NCI-H774 (cell line): Measurements from ENCODE around the gene CACNA2D1.
"Not testable (repeated sequence)": the region's sequence is repeated elsewhere in the genome, so short reads cannot be mapped to it uniquely, and the experiment has no call there.

ENCODE experiments used
- DNase-seq: peaks from one replicate; lab custom pipeline; 2025; lab: John Stamatoyannopoulos, UW

CACNA2D1 gene

DNA sequence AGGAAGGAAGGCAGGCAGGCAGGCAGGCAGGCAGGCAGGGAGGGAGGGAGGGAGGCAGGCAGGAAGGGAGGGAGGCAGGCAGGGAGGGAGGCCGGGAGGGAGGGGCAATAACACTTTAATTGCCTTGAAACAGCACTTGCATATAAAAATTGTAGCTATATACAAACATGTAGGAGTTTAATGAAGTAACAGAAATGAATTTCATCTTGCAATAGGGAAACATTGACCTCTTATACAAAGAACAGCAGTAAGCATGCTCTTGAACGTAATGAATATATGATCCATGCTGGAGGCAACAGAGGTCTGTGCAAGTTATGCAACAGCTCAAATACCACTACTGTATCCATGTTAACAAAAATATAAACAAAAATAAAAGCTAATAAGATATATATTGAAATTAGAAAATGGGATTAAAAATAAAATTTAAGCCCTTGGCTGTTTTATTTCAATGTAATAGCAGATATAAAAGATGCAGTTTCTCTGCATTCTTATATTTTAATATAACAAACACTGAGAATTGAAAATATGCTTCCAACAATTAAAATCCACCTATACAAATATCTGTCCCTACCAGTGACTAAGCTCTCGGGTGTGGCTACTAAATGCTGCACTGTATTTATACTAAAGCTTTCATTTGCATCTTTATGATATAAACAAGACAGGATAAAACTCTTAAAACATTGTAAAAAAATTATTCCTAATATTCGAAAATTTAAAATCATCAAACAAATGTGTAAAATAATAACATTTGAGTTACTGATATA is 50.3 kb downstream of the CACNA2D1 start:
- no peak for DNase-seq

DNA sequence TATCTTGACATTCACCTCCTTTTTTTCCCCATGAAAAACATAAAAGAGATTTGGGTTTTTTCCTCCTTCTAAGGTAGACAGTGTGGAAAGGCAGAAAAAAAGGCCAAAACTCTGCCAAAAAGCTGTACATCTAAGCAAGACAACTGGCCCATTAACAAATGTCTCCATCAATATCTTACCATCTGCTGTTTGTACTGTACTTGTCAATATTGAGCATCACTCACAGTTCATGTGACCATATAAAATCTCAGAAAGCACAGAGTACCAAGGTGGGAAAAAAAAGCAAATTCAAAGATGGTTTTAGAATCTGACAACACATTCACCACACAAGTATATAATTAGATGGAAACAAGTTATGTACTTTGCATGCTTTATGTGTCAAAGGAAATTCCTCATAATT is 52.6 kb downstream of the CACNA2D1 start:
- DNase-seq = no peak

DNA sequence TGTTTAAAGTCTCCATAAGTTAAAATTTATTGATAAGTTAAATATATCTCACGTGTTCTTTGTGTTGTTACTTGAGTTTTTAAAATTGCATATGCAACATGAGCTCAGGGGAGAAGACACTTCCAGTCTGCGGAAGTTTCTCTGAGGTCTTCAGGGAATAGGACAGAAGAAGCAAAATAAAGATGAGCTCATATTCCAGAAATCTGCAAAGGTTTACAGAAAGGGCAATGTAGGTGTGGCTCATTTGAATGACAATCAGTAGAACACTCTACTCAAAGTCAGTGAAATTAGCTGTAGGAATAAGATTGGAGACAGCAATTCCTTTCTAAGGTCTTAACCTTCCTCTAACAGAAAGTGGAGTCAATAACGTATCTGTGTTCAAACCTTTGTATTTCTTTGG is 53.7 kb downstream of the CACNA2D1 start:
- no peak for DNase-seq

DNA sequence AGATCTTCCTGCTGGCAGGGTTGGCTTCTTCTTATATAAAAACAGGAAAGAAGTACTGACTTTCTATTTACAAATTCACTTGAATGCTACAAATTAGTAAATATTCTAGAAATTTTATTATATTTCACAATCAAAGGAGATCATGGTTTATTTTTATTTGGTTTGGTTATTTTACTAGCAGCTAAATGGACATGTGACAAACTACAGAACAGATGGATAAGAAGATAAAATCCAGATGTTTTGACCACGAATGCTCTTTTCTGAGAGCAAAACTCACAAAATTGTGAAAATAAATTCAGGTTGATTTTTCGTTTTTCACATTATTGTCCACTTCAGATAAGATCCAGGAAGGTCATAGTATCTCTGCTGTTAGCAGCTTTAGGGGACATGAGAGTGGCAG is 55.4 kb downstream of the CACNA2D1 start:
- no peak for DNase-seq

DNA sequence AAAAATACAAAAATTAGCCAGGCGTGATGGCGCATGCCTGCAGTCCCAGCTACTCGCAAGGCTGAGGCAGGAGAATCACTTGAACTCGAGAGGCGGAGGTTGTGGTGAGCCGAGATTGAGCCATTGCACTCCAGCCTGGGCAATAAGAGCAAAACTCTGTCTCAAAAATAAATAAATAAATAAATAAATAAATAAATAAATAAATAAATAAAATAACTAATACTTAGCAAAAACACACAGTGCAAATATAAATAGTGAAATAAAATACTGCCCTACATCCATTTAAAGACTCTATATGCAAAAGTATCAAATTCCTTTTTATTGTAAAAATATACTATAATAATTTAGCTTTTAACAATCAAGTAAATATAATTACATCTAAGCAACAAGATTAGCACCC is 57.0 kb downstream of the CACNA2D1 start:
- DNase-seq = not testable (repeated sequence)

DNA sequence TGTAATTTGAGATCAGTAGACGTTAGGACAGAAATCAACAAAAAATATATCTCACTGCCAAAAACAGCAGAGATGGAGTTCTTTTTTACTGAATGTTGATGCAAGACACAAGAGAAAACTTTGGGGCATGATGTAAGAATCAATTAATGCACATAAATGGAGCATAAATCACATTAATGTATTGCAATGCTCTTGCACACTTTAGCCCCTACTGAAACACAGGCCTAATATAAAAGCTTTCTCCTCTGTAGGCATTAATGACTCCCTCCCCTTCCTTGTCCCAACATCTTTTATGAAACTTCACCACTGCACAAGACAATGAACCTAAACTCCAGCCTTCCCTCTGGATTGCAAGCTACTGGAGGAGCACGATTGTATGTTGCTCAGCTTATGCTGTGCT is 58.8 kb downstream of the CACNA2D1 start:
- no peak for DNase-seq

DNA sequence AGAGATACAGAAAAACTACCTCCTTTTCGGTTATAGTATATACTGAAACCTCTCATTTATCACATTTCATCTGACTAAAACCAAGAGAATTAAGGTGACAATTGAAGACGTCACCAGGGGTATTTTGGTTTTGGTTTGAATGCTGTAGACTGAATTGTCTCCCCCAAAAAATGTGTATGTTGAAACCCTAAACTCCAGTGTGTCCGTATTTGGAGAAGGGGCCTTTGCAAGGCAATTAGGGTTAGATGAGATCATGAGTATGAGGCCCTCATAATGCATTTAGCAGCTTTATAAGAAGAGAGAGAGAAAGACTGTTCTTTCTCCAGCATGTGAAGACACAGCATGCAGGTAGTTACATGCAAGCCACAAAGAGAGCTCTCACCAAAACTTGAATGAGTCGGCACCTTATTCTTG is 59.5 kb downstream of the CACNA2D1 start:
- DNase-seq = no peak

DNA sequence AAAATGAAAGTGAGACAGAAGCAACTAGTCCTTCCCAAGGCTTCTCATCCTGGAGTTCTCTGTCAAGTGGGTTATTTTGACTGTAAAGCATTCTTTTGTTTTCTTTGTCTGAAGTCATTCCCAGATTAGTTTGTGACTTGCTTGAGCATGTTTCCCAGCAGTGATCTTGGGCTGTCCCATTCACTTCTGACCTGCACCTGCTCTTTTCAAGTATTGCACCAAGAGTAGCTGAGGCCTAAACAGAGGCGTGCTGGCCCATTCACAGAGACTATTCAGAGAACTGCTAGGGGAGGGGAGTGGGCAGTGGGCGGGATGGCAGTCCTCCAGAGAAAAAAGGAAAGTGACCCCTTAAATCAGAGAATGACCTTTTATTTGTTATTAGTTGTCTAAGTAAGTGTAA is 61.3 kb downstream of the CACNA2D1 start:
- DNase-seq = no peak

DNA sequence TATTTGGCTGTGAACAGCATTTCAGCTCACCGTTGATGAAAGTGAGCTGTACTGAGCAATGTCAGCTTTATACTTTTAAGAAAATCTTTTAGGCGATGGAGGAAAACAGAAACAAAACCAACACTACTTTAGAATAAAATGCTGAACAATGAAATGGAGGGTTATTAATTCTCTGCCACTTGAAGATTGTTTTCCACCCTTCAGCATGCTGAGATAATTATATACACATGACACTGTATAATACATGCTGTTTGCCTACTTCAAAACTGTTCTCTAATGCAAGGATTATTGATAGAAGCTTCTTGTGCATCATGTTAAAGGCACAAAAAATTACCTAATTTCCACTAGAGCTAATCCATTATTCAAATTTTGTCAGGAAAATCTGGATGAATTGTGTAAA is 66.8 kb downstream of the CACNA2D1 start:
- DNase-seq = peak; percentile 65

DNA sequence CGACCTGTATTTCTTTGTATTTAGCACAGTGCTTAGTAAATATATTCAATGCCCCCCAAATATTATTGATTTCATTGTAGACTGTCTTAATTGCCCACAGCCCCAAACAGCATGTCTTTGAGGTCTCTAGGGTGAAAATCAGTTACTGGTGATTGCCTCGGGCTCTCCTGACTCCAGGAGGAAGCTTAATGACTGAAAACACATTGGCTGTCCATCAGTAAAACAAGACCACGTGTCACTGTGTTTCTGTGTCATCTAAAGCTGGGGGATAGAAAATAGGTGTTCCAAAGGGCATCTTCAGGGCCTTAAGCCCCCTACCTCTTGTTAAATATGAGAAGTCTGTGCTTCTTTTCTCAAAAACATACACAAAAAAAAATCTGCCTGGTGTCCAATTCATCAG is 67.9 kb downstream of the CACNA2D1 start:
- DNase-seq = no peak

DNA sequence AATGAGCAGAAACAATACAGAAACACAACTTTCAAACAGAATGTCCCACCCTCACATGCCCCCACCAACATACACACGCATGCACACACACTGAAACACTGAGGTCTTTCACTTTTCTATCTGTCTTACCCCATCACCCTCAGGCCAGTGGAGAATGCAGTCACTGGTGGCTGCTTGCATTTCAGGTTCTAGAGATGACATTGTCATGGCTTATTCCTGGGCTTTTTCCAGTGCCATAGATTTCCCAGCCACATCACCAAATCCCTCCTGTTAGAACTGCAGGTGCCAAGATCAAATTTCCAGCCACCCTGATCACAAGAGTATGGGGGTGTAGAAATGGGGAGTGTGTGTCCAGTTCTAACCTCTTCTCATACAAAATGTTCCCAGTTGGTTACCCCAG is 68.4 kb downstream of the CACNA2D1 start:
- DNase-seq = no peak

DNA sequence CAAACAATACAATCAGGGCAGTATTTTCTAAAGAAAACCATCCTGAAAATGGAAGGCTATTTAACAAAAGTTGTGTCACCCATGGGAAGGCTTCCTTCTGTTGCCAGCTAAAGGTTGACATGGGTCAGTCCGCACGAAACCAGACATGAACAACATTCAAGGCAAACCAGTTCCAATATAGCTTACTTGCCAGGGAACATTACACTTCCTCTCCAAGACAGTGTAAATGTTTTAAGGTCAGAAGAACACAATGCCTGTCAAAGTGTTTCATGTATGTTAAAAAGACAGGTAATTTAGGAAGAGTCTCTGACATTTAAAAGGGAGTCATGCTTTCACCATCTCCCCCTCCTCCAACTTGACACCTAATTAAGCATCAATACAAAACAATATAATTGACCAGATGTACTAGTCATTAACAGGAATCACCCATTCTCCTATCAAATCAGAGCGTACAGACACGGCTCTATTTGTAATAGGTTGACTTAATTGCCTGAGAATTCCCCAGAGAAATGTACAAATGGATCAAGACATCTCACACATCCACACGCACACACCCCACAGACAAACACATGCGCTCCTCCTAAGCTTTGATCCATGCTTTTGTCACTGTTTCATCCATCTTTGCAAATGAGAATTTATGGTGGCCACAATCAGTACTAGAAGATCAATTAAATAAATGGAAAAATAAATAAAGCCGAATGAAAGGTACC is 69.5 kb downstream of the CACNA2D1 start:
- DNase-seq = no peak

DNA sequence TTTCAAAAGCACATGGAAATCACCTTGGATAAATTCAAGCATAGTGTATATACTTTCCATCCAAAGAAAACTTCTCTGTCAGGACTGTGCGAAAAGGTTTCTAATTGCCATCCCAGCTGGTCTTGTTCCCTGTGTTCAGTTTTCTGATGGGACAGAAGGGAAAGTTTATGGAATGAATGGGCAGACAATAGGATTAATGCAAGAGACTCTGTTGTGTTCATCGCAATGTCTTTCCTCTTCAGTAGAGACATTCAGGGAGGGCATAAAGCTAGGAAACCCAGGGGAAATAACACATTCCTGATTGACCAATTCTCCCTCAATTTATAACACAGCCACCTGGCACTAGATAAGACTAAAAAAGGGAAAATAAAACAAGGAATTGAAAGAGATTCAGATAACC is 78.9 kb downstream of the CACNA2D1 start:
- no peak for DNase-seq

DNA sequence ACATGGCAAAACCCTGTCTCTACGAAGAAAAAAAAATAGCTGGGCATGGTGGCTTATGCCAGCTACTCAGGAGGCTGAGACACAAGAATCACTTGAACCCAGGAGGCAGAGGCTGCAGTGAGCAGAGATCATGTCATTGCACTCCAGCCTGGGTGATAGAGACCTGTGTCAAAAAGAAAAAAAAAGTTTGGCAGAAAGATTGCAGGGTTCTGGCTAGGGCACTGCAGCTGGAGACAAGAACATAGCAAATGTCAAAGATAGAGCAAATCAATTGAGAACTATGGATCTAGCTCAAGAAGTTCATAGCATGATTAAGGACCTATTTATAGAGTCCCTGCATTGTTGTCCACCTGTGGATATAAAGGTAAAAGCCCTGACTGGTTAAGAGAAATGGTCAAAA is 79.5 kb downstream of the CACNA2D1 start:
- no peak for DNase-seq

DNA sequence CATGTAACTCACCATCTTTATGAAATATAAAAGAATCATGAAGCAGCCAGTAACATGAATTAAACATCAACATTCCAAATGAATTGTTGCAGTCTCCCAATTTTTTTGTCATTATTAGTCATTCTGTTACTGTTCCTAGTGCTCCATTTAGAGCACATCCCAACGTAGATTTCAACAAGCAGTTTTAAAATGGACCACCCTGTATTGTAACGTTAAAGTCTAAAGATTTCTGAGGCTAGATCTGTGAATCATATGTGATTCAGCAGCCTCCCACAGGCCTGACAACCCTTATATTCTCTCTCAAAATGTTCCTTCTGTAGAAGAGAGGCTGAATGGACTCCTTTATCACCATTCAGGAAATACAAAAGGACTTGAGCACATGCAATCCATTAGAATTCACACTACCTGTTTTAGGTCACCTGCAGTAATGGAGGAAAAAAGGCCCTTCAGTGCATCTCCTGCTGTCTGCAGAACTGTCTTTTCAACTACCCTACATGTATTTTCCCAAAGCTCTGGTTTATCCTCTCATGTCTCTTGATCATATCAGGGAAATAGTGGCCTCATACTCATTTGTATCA is 81.4 kb downstream of the CACNA2D1 start:
- DNase-seq = no peak

DNA sequence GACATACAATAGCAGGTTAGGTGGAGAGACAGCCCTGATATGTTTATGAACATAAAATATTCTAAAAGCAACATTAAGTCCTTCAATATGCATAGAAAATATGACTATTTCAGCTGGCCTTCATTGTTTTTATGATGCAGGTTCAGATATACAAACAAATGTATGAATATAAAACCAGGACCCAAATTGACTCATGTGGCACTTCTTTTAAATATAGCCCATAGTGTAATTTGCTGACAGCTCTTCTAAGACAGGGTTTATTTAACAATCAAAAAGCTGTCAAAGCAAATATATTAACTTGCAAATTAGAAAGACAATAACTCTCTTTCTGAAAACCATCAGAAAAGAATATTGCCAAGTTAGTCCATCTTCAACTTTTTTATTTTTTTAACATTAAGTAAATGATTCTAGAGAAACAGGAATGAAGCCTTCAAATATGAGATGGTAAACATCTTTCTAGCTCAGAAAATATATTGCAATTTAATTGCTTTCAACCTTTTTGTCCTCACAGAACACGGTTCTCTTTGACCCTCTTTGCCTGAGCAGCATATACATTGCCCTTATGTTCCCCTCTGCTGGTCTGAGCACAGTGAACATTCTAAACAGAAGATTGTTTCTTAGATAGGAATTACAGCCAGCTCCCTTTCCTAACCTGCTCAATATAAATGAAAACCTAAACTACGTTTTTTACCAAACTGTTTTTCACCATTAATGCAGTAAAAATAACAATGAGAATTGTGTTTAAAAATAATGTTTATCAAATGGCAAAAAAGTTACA is 82.8 kb downstream of the CACNA2D1 start:
- no peak for DNase-seq

DNA sequence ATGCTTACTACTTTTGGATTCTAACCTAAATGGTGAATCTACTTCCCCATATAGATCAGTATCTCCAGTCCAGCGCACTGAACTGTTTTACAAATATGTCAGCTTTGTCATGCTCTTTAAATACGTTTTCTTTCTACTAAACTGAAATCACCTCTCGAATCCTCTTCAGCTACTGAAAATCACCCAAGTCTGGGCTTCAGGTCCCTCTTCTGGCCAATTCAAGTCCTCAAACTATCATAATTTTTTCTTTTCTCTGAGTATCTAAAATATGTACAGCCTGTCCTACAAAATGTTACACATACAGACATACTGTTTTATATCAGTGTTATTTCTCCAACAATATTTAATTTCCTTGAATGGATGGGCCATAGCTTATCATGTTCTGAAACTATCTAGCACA is 84.2 kb downstream of the CACNA2D1 start:
- DNase-seq = no peak

DNA sequence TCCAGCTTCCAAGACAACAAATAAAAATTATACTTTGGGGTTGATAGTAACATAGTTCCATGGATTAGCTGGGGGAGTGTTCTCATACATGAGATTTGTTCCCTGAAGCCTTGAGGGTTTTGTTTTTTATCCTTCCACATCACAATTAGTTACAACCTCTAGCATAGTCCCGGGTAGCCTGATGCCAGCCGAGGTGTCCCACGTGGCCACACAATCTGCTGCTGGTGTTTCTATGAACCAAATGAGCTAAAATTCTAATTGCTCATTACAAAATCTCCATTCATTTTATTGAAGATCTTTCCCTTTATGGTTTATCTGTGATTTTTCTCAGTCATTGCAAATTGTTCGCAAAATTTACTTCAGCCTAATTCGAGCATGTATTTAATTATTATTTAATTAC is 84.7 kb downstream of the CACNA2D1 start:
- no peak for DNase-seq

DNA sequence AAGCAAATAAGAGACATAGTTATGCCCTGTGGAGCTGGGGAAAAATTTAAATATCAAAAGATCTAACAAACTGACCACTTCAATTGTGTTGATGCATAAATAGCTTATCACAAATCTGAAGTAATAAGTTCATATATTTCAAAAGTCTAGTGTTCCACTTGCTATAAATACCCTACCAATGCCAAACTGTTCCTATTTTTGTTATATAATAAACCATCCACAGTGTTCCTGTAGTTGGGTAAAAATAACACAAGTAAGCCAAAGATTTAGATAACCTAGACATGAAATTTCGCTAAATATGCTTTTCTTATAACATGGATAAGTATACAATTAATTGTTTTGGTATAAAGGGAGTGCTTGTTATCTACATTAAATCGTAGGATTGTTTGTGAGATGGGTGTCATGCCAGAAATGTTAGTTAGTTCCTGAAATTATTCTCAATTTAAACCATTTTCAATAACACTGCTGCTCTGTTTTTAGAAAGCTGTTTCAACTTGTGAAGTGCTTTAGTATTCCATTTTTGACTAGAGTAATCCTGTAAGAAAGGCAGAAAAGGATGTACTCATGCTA is 85.5 kb downstream of the CACNA2D1 start:
- DNase-seq = no peak

DNA sequence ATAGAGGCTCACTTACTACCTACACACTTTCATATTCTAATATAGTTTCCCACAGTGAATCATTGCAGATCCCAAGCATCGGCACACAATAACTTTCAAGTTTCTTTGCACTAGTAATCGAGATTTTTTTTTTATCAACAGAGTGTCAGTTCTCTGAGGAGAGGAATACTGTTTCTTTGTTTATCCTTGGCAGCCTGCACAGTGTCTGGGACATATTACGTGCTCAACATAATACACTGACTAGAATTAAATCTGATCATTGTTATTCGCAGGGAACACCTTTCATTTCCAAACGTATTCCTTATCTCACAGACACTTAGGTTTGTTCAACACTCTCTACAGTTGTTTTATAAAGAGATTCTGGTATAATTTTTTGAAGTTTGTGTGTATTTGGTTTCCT is 95.3 kb downstream of the CACNA2D1 start:
- no peak for DNase-seq

DNA sequence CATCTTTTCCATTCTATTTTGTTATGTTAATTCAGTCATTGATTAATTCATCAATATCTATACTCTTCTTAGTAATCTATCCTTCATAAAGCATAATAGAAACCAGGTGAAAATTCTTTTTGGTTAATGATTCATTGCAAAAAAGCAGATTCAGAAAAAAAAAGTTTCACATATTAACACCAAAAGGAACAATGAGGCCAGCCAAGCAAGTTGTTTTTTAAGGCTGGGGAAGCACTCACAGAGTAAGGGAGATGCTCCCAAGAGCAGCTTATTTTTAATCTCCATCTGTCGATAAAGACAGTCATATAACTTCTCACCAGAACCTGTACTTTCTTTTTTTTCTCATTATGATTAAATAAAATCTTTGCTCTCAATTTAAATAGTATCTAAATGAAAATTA is 95.8 kb downstream of the CACNA2D1 start:
- DNase-seq = no peak

DNA sequence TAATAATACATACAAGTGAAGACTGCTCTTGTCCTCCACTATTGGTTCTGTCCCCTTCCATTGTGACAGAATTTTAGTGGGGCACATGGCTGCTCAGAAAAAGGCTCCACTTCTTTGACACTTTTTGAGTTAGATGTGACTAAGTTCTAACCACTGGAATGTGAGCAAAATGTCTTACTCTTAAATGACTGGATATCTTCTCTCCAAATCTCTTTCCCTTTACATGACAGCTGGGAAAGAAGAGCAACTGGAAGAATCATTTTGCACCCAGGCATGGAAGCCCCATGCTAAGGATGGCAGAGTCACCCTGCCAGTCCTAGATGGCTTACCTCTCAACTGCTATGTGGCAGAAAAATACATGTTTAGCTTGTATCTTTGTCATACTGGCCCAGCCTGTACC is 97.7 kb downstream of the CACNA2D1 start:
- no peak for DNase-seq
